Measurements from ENCODE around the gene ZBTB17. TPM values are rescaled to one million over a fixed set of nuclear protein-coding genes. Genes with fewer than 3 reads are reported as not detected.

The ZBTB17 gene
- total RNA-seq, 1 donor from 2014 or later: 37.7 TPM

DNA sequence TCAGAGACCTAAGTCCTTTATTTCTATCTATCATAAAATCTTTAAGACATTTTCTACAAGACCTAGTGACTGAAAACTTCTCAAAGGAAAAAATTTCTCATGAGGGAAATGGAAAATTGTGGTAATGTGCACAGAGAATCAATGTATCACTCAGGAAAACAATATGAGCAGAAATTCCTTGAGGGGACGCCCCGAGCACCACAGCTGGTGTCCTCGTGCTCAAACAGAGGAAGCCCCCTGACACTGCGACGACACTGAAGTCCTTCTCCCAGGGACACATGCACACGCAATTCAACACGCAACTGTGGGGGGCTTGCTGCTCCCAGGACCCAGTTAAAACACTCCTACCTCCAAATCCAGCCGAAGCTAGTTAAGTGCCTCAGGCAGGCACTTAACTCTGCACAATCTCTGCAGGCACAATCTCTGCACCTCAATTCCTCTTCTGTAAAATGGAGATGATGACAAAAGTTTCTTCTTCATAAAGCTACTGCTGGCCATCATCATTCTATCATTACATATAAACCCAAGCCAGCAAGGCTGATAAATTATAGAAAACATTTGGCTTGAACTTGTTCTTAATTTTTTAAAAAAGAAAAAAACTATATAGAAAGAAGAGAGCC lies 16.0 kb downstream of the ZBTB17 start:
- DNase-seq: no peak
- Histone ChIP-seq H3K4me1 (peaks cover 57% of the 10 kb centered on the region), H3K4me3 (no peak overlapping the region), H3K9me3 (no peaks in the 10 kb centered on the region), H3K27ac (no peak overlapping the region), H3K27me3 (ENCODE audit: low read depth) (no peaks in the 10 kb centered on the region), H3K36me3 (peaks cover 11% of the 10 kb centered on the region)
- ATAC-seq: no peak
- TF ChIP-seq CTCF (IDR thresholded peaks at IDR 0.05): no peak
- intact Hi-C loops (cut with DNase I): no loop called here

DNA sequence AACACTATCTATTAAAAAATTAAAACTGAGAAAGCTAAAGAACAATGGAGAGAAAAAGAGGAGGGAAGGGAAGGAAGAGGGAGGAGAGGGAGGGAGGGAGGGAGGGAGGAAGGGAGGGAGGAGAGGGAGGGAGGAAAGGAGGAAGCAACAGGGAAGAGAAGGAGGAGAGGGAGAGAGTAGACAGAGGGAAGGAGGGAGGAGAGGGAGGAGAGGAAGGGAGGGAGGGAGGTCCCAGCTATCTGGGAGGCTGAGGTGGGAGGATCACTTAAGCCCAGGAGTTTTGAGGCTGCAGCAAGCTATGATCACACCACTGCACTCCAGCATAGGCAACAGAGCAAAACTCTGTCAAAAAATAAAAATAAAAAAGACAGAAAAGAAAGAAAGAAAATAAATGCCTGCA lies 16.5 kb downstream of the ZBTB17 start:
- no peak overlapping the region for H3K27ac ChIP-seq
- H3K9me3 ChIP-seq: no peaks in the 10 kb centered on the region
- H3K4me1 ChIP-seq: peaks cover 56% of the 10 kb centered on the region
- intact Hi-C loops (cut with DNase I): no loop called here
- ATAC-seq (no peak), DNase-seq (no peak)
- TF ChIP-seq CTCF (IDR thresholded peaks at IDR 0.05): no peak
- H3K27me3 ChIP-seq (ENCODE audit: low read depth): no peaks in the 10 kb centered on the region
- peaks cover 11% of the 10 kb centered on the region for H3K36me3 ChIP-seq
- no peak overlapping the region for H3K4me3 ChIP-seq

- intact Hi-C loops (cut with DNase I): no loop called here
- no peak overlapping the region for H3K4me3 ChIP-seq
- no peak overlapping the region for H3K27ac ChIP-seq
- H3K9me3 ChIP-seq: no peaks in the 10 kb centered on the region
- no peak for DNase-seq
- H3K27me3 ChIP-seq (ENCODE audit: low read depth): no peaks in the 10 kb centered on the region
- ATAC-seq: no peak
- H3K4me1 ChIP-seq: peaks cover 56% of the 10 kb centered on the region
- peaks cover 11% of the 10 kb centered on the region for H3K36me3 ChIP-seq
- TF ChIP-seq CTCF (IDR thresholded peaks at IDR 0.05): no peak
Measured at GRCh38 chr1:15958793-15959192, 17.1 kb downstream of the ZBTB17 start.

DNA sequence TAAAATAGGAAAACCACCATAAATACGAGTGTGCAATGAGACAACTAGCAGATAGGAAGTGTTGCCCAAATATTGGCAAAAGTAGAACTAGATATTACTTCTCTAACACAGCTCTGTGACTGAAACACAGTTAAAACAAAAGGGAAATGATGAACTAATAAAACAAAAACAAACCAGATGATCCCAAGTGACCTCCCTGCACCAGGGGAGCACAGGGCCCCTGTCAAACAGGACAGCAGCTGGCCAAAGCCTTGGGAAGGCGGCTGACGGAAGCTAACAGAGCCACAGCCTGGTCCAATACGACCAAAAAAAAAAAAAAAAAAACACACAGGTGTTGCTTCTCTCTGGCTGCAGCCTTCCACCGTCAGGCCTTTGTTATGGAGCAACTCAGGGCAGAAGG lies 17.8 kb downstream of the ZBTB17 start:
- Histone ChIP-seq H3K27me3 (ENCODE audit: low read depth) (no peaks in the 10 kb centered on the region), H3K9me3 (no peaks in the 10 kb centered on the region), H3K27ac (no peak overlapping the region), H3K36me3 (peaks cover 11% of the 10 kb centered on the region), H3K4me3 (no peak overlapping the region), H3K4me1 (peaks cover 56% of the 10 kb centered on the region)
- ATAC-seq (no peak), DNase-seq (no peak)
- TF ChIP-seq CTCF (IDR thresholded peaks at IDR 0.05): no peak
- intact Hi-C loops (cut with DNase I): no loop called here

DNA sequence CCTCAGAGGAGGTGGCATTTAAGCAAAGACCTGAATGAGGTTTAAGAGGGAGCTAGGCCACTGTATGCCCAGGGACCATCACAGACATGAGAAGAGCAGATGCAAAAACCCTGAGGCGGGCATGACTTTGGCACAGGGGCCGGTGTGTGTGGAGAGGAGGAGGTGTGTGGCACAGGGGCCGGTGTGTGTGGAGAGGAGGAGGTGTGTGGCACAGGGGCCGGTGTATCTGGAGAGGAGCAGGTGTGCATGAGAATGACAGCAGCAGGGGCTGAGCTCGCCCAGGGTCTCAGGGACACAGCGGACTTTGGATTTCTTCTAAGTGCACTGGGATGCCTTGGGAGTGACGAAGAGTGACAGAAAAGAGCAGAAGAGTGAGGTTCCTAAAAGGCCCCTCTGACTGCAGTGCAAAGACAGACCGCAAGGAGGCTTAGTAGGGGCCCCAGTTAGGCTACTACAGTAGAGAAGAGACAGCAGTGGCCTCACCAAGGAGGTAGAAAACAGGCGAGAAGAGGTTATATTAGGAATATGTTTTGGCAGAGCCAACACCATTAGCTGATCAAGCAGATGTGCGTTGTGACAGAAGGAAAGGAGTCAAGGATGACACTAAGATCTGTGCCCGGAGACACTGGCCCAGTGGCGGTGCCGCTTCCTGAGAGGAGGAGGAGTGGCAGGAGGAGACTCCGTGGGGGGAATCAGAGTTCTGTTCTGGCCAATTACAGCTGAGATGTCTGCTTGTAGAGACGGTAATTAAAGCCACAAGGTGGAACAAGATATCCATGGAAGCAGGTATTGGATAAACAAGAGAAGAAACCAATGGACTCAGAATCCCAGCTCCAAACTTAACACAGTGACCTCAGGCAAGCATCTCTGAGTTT lies 18.4 kb downstream of the ZBTB17 start:
- Histone ChIP-seq H3K4me3 (no peak overlapping the region), H3K4me1 (peaks cover 58% of the 10 kb centered on the region), H3K27me3 (ENCODE audit: low read depth) (no peaks in the 10 kb centered on the region), H3K9me3 (no peaks in the 10 kb centered on the region), H3K36me3 (peaks cover 11% of the 10 kb centered on the region), H3K27ac (no peak overlapping the region)
- intact Hi-C loops (cut with DNase I): no loop called here
- ATAC-seq: no peak
- DNase-seq: no peak
- TF ChIP-seq CTCF (IDR thresholded peaks at IDR 0.05): no peak
